C4-2B (cell line): Measurements from ENCODE around the gene BLNK.
A peak's percentile ranks its signal among the peaks of the same experiment; 100 is the strongest.

Source experiments
- H3K27ac ChIP-seq: fragments of 450-650 bp; 2 replicates; pipeline ENCODE4 v1.5.1; 2017
- ZFX ChIP-seq: fragments of 450-650 bp; IDR thresholded peaks from 2 replicates; pipeline ENCODE4 v1.6.1; 2017
- TF ChIP-seq, protein P1 (sequence below): fragments of 450-650 bp; conservative IDR thresholded peaks from 2 replicates; pipeline ENCODE4 v1.5.1; 2017; ENCODE audit warnings: mild to moderate bottlenecking

BLNK gene

DNA sequence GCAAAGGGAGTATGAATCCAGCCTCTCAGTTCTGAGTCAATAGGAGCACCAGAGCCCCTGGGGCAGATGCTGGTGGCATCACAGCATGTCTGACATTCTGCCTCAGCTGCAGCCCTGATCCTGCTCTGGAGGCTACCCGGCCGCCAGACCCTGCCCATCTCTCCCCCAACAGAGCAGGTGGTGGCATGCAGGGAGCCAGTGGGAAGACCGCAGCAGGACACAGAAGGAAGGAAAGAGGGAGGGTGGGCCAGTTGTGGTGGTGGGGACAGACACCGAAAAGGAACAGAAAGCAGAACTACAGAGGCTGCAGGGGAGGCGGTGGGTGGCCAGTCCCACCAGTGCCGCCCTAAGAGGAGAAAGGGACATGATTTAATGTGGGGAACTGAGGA, 35.3 kb downstream of the BLNK start:
- no peak overlapping the region for H3K27ac ChIP-seq
- TF ChIP-seq, protein P1, sequence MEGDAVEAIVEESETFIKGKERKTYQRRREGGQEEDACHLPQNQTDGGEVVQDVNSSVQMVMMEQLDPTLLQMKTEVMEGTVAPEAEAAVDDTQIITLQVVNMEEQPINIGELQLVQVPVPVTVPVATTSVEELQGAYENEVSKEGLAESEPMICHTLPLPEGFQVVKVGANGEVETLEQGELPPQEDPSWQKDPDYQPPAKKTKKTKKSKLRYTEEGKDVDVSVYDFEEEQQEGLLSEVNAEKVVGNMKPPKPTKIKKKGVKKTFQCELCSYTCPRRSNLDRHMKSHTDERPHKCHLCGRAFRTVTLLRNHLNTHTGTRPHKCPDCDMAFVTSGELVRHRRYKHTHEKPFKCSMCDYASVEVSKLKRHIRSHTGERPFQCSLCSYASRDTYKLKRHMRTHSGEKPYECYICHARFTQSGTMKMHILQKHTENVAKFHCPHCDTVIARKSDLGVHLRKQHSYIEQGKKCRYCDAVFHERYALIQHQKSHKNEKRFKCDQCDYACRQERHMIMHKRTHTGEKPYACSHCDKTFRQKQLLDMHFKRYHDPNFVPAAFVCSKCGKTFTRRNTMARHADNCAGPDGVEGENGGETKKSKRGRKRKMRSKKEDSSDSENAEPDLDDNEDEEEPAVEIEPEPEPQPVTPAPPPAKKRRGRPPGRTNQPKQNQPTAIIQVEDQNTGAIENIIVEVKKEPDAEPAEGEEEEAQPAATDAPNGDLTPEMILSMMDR = no peak
- no peak for TF ChIP-seq ZFX

GRCh38 chr10:96235326-96236089, 35.9 kb downstream of the BLNK start:
- no peak overlapping the region for H3K27ac ChIP-seq
- no peak for TF ChIP-seq ZFX
- TF ChIP-seq, protein P1 = no peak

- no peak overlapping the region for H3K27ac ChIP-seq
- TF ChIP-seq, protein P1 = no peak
- TF ChIP-seq ZFX = no peak
These were observed 37.4 kb downstream of the BLNK start for GRCh38 chr10:96233959-96234358.

GRCh38 chr10:96230527-96230926, 40.8 kb downstream of the BLNK start:
- H3K27ac ChIP-seq = no peak overlapping the region
- TF ChIP-seq, protein P1 = no peak
- TF ChIP-seq ZFX = no peak

DNA sequence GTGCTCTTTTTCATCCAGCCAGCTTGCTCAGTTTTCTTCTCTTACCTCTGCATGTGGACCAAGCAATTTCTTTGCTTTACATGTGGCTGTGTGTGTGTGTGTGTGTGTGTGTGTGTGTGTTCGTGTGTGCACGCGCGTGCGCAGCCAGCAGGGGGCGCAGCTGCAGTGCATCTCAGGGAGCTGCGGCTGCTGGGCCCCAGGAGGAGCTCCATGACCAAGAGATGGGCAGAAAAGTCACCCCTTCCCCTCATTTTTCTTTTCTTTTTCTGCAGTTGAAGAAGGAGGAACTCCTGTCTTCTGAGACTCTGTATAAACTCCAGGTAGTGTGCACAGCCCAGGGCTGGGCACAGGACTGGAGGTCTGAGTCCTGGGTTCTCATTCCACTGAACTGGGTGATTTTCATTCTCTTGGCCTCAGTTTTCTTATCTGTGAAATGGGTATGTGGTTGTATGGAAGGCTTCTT, 41.8 kb downstream of the BLNK start:
- no peak overlapping the region for H3K27ac ChIP-seq

DNA sequence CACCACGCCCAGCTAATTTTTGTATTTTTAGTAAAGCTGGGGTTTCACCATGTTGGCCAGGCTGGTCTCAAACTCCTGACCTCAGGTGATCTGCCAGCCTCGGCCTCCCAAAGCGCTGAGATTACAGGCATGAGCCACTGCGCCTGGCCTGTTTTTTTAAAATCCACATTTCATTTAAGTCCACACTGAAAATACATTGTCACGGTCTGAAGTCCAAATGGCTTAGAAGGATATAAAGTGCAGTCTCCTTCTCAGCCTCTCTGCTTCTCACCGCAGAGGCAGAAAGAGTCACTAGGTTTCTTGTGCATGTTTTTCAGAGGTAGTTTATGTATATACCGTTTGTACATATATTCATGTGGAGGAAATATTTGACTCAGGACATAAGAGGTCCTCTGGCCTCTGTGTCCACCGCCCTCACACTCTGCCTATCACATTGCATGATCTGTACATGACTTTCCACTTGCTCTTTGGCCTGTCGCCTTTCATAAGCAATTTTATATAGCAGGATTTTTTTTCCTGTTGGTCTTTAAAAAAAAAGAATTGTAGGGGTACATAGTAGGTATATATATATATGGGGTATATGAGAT, 42.9 kb downstream of the BLNK start:
- H3K27ac ChIP-seq = no peak overlapping the region
- TF ChIP-seq ZFX = no peak
- TF ChIP-seq, protein P1 = no peak

More for the DNA sequence above, 41.8 kb downstream of the BLNK start:
- TF ChIP-seq, protein P1 = peak; percentile 99
- no peak for TF ChIP-seq ZFX

- TF ChIP-seq, protein P1 = no peak
- TF ChIP-seq ZFX = no peak
- H3K27ac ChIP-seq = no peak overlapping the region
These were observed 44.2 kb downstream of the BLNK start for GRCh38 chr10:96227206-96227605.
